Right hindlimb (tissue), 1 donor: ENCODE measurements around the gene TST.

Experiments used
- DNase-seq: peaks from one replicate; pipeline ENCODE4 v3.0.0-alpha.2; 2018

TST gene

GRCh38 chr22:37030560-37031281, 11.5 kb upstream of the TST start:
- DNase-seq, result no peak

GRCh38 chr22:37028692-37029674, 9.7 kb upstream of the TST start:
- no peak for DNase-seq

DNA sequence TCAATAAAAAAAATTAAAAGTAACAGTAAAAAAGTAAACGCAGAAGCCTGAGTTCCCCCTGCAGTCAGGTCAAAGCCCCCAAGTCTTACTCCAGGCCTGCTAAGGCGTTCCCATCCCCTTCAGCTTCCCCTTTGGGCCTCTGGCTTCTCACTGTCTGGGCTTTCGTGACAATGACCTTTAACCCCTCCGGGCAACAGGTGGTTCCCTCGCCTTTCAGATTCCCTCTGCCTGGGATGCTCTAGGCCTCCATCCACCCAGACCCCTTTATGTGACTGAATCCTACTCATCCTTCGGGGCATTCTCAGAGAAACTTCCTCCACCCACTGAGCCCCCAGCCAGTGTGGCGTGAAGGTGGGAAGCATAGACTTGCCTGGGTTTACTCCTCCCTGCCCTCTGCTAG, 8.3 kb upstream of the TST start:
- DNase-seq, result no peak

DNA sequence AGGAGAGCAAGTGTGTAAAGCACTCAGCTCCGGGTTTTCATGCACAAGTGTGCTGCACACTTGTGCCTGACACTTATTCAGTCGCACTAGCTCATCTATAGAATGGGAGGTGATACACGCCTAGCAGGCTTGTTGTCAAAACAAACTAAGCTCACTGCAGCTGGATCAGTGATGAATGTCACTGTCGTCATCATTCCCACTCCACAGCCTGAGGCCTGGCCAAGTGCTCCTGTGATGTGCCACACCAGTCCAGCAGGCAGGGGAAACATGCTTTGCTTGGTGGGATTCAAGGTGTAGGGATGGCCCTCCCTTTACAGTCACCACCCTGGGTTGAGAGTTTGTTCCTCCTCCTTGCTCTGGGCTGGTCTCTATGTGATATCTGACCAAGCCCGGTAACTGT, 7.1 kb upstream of the TST start:
- DNase-seq, result no peak

GRCh38 chr22:37025500-37026070, 6.3 kb upstream of the TST start:
- no peak for DNase-seq

GRCh38 chr22:37024339-37025157, 5.3 kb upstream of the TST start:
- DNase-seq, result no peak

DNA sequence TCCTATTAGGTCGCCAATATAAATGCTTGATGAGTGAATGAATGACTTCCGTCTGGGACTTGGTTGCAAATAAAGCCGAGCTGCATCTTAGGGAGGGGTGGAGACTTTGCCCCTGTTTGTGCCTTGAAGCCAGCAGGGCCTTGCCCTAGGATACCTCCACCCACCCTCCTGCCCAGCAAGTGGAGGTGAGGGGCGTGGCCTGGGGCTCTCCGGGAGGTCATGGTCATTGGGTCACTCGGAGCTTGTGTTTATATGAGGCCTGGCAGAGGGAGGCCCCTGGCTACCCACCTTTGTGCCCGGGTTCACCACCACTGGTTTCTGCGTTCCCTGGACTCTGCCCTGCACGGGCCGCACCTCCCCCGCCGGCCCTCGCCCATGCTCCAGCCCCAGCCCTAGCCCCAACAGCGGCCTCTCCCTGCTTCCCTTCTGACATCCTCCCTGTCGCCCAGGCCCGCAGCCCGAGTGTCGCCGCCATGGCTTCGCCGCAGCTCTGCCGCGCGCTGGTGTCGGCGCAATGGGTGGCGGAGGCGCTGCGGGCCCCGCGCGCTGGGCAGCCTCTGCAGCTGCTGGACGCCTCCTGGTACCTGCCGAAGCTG, 4.6 kb upstream of the TST start:
- no peak for DNase-seq

- no peak for DNase-seq
Observed at GRCh38 chr22:37022483-37023337, 3.5 kb upstream of the TST start.

DNA sequence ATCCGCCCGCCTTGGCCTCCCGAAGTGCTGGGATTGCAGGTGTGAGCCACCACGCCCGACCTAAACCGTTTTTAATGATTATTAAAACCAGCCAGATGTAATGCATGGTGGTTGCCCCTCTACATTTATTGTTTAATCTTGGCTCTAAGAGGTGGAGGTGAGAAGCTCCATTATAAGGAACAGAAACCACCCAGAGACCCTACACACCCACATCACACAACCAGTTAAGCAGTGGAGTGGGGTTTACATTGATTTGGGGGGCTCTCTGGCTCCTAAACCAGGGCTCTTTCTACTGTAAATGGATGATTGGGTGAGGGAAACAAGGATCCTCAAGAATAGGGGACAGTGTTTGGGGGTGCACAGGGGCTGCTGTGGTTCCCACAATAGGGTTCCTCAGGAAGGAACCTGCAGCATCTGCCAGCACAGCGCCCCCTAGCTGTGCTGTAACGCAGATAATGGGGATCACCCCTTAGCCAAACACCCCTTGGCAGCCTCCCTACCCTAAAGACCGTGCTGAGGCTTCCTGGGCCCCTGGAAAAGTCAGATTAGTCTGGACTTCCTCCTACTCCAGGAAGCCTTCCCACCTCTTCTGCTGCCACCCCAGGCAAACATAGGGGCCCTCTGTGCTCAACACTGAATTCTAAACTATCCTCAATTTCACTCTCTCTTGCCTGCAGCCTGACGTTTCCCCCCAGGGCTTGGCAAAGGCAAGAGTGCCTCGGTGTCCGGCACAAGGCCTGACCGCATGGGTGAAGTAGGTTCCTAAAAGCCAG, 2.6 kb upstream of the TST start:
- DNase-seq, result no peak

DNA sequence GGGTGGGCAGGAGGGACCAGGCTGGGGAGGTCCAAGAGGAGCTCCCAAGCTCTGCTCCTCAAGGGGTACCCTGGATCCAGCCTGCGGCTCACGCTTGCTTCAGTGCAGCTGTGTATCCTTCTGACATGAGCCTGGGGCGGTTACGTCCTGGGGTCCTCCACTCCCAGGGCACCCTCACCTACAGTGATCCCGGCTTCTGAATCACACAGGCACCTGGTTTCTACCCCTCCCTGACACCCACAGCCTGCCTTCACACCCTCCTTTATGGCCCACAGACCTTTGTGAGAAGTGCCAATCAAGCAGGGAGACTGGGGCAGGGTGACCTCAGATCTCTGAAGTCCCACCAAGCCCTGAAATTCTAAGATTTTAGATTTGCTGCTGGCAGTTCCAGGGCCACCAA, 1.8 kb upstream of the TST start:
- DNase-seq, result no peak

DNA sequence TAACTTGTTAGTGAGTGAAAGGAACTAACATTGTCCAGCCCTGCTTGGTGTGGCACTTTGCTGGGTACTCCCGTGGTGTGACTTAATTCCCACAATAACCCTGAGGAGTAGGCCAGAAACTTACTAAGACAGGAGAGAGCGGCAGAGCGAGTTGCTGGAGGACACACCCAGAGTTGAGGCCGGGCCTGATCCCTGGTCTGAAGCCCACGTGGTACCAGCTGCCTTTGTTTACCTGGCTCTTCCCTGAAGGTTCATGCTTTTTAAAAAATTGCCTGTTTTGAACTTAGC, 889 bp upstream of the TST start:
- DNase-seq, result no peak

DNA sequence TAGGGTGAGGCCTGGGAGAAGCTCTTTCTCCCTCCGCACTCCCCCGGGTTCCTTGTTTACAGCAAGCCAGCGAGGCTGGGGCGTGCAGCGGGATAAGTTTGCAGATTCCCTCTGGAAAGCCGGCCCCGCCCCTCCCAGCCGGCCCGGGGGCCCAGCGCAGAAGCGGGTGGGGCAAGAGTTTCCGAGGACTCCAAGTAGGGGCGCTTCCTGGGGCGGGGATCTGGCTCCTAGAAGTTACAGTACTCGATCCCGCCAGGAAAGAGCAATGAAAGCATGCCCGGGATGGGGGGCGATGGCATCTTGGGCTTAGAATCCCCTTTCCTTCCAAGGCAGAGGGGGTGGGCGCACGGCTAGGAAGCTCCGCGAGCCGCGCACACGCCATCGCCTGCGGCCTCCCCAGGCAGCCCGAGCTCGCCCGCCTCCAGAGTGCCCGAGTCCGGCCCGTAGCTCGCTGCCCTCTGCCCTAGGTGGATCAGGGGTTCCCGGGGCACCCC, 385 bp downstream of the TST start:
- peak; percentile 86 for DNase-seq

GRCh38 chr22:37018086-37018814, 997 bp downstream of the TST start:
- no peak for DNase-seq

DNA sequence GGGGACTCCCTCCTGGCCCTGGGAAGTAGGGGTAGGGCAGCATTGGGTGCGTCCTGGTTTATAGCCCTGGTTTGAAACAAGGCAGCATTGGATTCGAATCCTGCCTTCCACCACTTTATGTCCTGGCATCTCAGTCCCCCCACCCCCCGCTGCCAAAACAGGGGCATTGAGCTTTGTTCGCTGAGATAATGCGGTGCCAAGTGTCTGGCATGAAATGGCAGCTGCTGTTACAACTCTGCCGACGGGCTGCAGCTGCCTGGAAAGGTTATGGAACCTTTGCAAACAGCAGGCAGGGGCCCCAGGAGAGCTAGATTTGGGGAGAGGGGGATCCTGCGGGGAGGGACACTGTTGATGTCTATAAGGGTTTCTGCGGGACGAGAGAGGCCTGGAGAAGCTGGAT, 1.9 kb downstream of the TST start:
- DNase-seq, result no peak

DNA sequence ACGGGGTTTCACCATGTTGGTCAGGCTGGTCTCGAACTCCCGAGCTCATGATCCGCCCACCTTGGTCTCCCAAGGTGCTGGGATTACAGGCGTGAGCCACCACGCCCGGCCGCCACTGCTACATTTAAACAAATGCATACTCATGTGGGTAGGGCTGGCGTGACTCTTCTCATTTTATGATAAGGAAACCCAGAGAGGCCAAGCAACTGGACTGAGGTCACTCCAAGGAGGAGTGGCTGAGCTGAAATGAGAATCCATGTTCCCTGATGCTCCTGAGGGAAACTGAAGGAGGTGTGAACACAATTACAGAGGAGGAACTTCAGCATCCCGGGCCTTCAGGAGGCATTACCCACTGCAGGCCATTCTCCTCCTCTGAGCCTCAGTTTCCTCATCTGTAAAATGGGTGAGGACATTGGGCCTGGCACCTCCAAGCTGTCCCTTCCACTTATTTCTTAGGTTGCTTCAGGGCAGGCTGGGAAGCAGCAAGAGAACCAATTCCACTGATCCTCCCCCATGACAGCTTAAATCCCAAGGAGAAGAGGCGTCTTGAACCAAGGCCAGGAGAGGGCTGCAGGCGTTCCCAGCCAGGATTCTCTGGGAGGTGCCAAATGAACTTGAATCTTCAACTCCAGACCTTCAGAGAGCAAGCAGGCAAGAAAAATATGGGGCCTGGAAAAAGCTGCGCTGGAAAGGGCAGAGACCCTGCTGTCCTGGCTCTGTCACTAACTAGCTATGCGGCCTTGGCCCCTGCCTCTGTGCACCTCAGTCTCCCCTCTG, 2.9 kb downstream of the TST start:
- DNase-seq, result no peak

- no peak for DNase-seq
Observed at GRCh38 chr22:37015587-37015878, 3.7 kb downstream of the TST start.

GRCh38 chr22:37014835-37015586, 4.2 kb downstream of the TST start:
- no peak for DNase-seq

- DNase-seq, result no peak
Observed at GRCh38 chr22:37014415-37014806, 4.8 kb downstream of the TST start.

- DNase-seq, result no peak
Observed at GRCh38 chr22:37012956-37013355, 6.3 kb downstream of the TST start.
